ENCODE results near the gene FLVCR2. TPM values are rescaled to one million over a fixed set of nuclear protein-coding genes. Genes with fewer than 3 reads are reported as not detected.

FLVCR2 gene
- total and polyA plus RNA-seq, 2 of the 13 experiments (the other 11 are each of a cell fraction or from before 2014, with no cell fraction given): 9.9 to 10.5 TPM

GRCh38 chr14:75531256-75531655, 47.2 kb upstream of the FLVCR2 start:
- Histone ChIP-seq H3K79me2 (ENCODE audit: insufficient read depth, low read length) (no peaks in the 10 kb centered on the region), H3K4me1 (ENCODE audit: insufficient read depth, low read length) (peaks cover 30% of the 10 kb centered on the region), H2AFZ (ENCODE audit: low read length) (no peak overlapping the region), H3K27ac (ENCODE audit: extremely low read length, insufficient read depth, low read length) (no peak overlapping the region), H4K20me1 (ENCODE audit: insufficient read depth, low read length) (no peaks in the 10 kb centered on the region), H3K4me2 (ENCODE audit: low read depth, low read length) (no peak overlapping the region), H3K9ac (ENCODE audit: insufficient read depth, low read depth, low read length) (no peak overlapping the region), H3K4me3 (replicated peaks in 1 of 3; ENCODE audit: insufficient read depth in 1 of 3, low read depth in 2 of 3, low read length in 3 of 3) (no peak overlapping the region), H3K36me3 (replicated peaks in 1 of 2; ENCODE audit: control insufficient read depth in 1 of 2, insufficient read depth in 2 of 2, low read length in 2 of 2) (no peaks in the 10 kb centered on the region), H3K9me3 (ENCODE audit: low read length) (no peaks in the 10 kb centered on the region), H3K27me3 (ENCODE audit: control insufficient read depth in 1 of 2, insufficient read depth in 2 of 2, low read length in 2 of 2) (no peaks in the 10 kb centered on the region)
- 86% methylated on average over 3 of the region's 3 CpGs for WGBS (ENCODE audit: low lambda C conversion rate)
- FAIRE-seq (no peak), DNase-seq (ENCODE audit: low spot score) (no peak), ATAC-seq (no peak)
- intact Hi-C loops (cut with micrococcal nuclease; ENCODE audit: unreplicated experiment): no loop called here
- ChIA-PET CTCF (ENCODE audit: low intra/inter-chr PET ratio, low total read pairs) (no interaction called here), POLR2A (interaction anchor here (1.2 kb wide), 1 partner anchor 11 kb away, joined by 4 read pairs; no protein-coding TSS in a partner anchor)
- TF ChIP-seq DNMT3B (CRISPR knock-in tag; conservative IDR thresholded peaks at IDR 0.05): no peak
- no TSS peak for BruUV-seq (replicated peaks)
- in situ Hi-C loops (cut with HindIII; ENCODE audit: extremely low pct_ligation_motif_present, low pct_unique_long_range_greater_than_20kb): no loop called here

- TF ChIP-seq ETV6 (CRISPR knock-in tag; conservative IDR thresholded peaks at IDR 0.05): no peak
- peak; percentile 79 for TF ChIP-seq CREB1 (IDR thresholded peaks at IDR 0.05)
- TF ChIP-seq CREB1 (CRISPR knock-in tag; IDR thresholded peaks at IDR 0.05): no peak
- Histone ChIP-seq H3K27ac (ENCODE audit: extremely low read length, insufficient read depth, low read length) (no peak overlapping the region), H3K4me1 (ENCODE audit: insufficient read depth, low read length) (peaks cover 35% of the 10 kb centered on the region), H3K27me3 (ENCODE audit: control insufficient read depth in 1 of 2, insufficient read depth in 2 of 2, low read length in 2 of 2) (no peaks in the 10 kb centered on the region), H4K20me1 (ENCODE audit: insufficient read depth, low read length) (no peaks in the 10 kb centered on the region), H3K9ac (ENCODE audit: insufficient read depth, low read depth, low read length) (no peak overlapping the region), H3K36me3 (replicated peaks in 1 of 2; ENCODE audit: control insufficient read depth in 1 of 2, insufficient read depth in 2 of 2, low read length in 2 of 2) (no peaks in the 10 kb centered on the region), H2AFZ (ENCODE audit: low read length) (no peak overlapping the region), H3K79me2 (ENCODE audit: insufficient read depth, low read length) (no peaks in the 10 kb centered on the region), H3K4me2 (ENCODE audit: low read depth, low read length) (no peak overlapping the region), H3K4me3 (replicated peaks in 1 of 3; ENCODE audit: insufficient read depth in 1 of 3, low read depth in 2 of 3, low read length in 3 of 3) (no peak overlapping the region), H3K9me3 (ENCODE audit: low read length) (no peaks in the 10 kb centered on the region)
- no peak for FAIRE-seq
- 13% methylated on average over 5 of the region's 5 CpGs for WGBS (ENCODE audit: low lambda C conversion rate)
- POLR2A ChIA-PET: interaction anchor here (1.2 kb wide), 1 partner anchor 11 kb away, joined by 4 read pairs; no protein-coding TSS in a partner anchor
- no peak for DNase-seq (ENCODE audit: low spot score)
- in situ Hi-C loops (cut with HindIII; ENCODE audit: extremely low pct_ligation_motif_present, low pct_unique_long_range_greater_than_20kb): no loop called here
- intact Hi-C loops (cut with micrococcal nuclease; ENCODE audit: unreplicated experiment): no loop called here
- BruUV-seq (replicated peaks): no TSS peak
- ATAC-seq: no peak
- CTCF ChIA-PET (ENCODE audit: low intra/inter-chr PET ratio, low total read pairs): no interaction called here
Observed at GRCh38 chr14:75531660-75532317, 46.6 kb upstream of the FLVCR2 start.

All from HepG2 (cell line).